K562 (cell line): Measurements from ENCODE around the gene CTSW.

Source experiments
- ARID2 ChIP-seq: fragments of 450-650 bp; IDR thresholded peaks from 2 replicates; pipeline ENCODE4 v1.6.1; 2017; ENCODE audit warnings: antibody characterized with exemption, mild to moderate bottlenecking
- ATF3 ChIP-seq, 2 experiments: fragments of 450-650 bp in 1 of 2; sonication (generic) in 1 of 2; formaldehyde crosslinking in 1 of 2; IDR thresholded peaks in 1 of 2; conservative IDR thresholded peaks in 1 of 2; 2 replicates each; pipeline versions ENCODE4 v1.6.1 to v1.8.1; 2016 to 2023; ENCODE audit warnings: mild to moderate bottlenecking in 2 of 2, moderate library complexity in 2 of 2, inconsistent platforms in 1 of 2, missing genetic modification reagents in 1 of 2
- CCAR2 ChIP-seq: fragments of 200-400 bp; formaldehyde crosslinking; IDR thresholded peaks from 2 replicates; pipeline ENCODE4 v1.6.1; 2017; ENCODE audit warnings: mild to moderate bottlenecking, low read depth, low read length
- CTCF ChIP-seq, 3 experiments: IDR thresholded peaks in 2 of 3; conservative IDR thresholded peaks in 1 of 3; 2 replicates each; pipeline ENCODE4 v1.5.1; 2011 to 2012; ENCODE audit warnings: low read length in 3 of 3, mild to moderate bottlenecking in 3 of 3, control low read depth in 2 of 3, improper control_type of control experiment in 1 of 3, inconsistent platforms in 1 of 3, low read depth in 1 of 3, mixed read lengths in 1 of 3, moderate library complexity in 1 of 3; ENCODE audit not compliant: insufficient read depth in 2 of 3
- ELF2 ChIP-seq: fragments of 250-450 bp; sonication (Bioruptor Pico); IDR thresholded peaks from 2 replicates; pipeline ENCODE4 v1.5.0; 2021; ENCODE audit warnings: mild to moderate bottlenecking
- IRF1 ChIP-seq: sonication (generic); formaldehyde crosslinking; IDR thresholded peaks from 2 replicates; pipeline ENCODE4 v1.8.0; 2022; ENCODE audit warnings: missing genetic modification reagents, mild to moderate bottlenecking, borderline replicate concordance
- JUNB ChIP-seq: fragments of 450-650 bp; formaldehyde crosslinking; conservative IDR thresholded peaks from 2 replicates; pipeline ENCODE4 v1.4.0; 2020; ENCODE audit warnings: mild to moderate bottlenecking
- PHB2 ChIP-seq: fragments of 450-650 bp; IDR thresholded peaks from 2 replicates; pipeline ENCODE4 v1.6.1; 2017; ENCODE audit warnings: low read depth
- POLR2A ChIP-seq: fragments of 450-650 bp; conservative IDR thresholded peaks from 2 replicates; pipeline ENCODE4 v1.6.1; 2016
- POLR2AphosphoS5 ChIP-seq: IDR thresholded peaks from 2 replicates; pipeline ENCODE4 v1.6.1; 2011; ENCODE audit warnings: mild to moderate bottlenecking, low read depth, low read length, moderate library complexity; ENCODE audit not compliant: control insufficient read depth, insufficient read depth
- SOX6 ChIP-seq: fragments of 450-650 bp; IDR thresholded peaks from 2 replicates; pipeline ENCODE4 v1.6.1; 2014; ENCODE audit warnings: mild to moderate bottlenecking
- SPI1 ChIP-seq: IDR thresholded peaks from 2 replicates; pipeline ENCODE4 v1.6.1; 2011; ENCODE audit warnings: low read depth, low read length, control low read depth, borderline replicate concordance

- TF ChIP-seq JUNB (CRISPR knock-in tag) (no peak), ATF3 (IDR thresholded peaks at IDR 0.05) (no peak), ATF3 (CRISPR knock-in tag; conservative IDR thresholded peaks at IDR 0.05) (no peak), CCAR2 (no peak), IRF1 (CRISPR knock-in tag) (no peak), POLR2A (no peak), SOX6 (no peak), PHB2 (no peak), POLR2AphosphoS5 (no peak), SPI1 (no peak), CTCF (IDR thresholded peaks at IDR 0.05 in 2 of 3, conservative IDR thresholded peaks at IDR 0.05 in 1 of 3; ENCODE audit: insufficient read depth in 2 of 3, low read depth in 1 of 3, low read length in 3 of 3) (no peak), ARID2 (no peak), ELF2 (no peak)
Measured at GRCh38 chr11:65870307-65870658, 9.4 kb upstream of the CTSW start.
